HG02885 (cell line): Measurements from ENCODE around the gene IFNA1.
"Not testable (repeated sequence)": the region's sequence is repeated elsewhere in the genome, so short reads cannot be mapped to it uniquely, and the experiment has no call there.

Experiments used
- ATAC-seq: cut with Tn5 transposase; IDR thresholded peaks from one replicate; pipeline ENCODE4 v1.9.1; 2021; ENCODE audit warnings: mild to moderate bottlenecking; ENCODE audit not compliant: unreplicated experiment, poor library complexity

IFNA1 gene

DNA sequence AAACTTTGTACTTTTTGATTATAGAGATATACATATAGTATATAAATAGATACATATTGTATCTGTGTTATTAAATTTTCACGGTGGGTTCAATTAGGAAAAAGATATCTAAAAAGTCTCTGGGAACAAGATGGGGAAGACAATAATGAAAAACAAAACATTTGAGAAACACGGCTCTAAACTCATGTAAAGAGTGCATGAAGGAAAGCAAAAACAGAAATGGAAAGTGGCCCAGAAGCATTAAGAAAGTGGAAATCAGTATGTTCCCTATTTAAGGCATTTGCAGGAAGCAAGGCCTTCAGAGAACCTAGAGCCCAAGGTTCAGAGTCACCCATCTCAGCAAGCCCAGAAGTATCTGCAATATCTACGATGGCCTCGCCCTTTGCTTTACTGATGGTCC lies at the start of gene IFNA1:
Gene IFNA1, plus strand, starts transcription at position 301 of the 400 bp plus-strand sequence. Its CDS starts 69 bp downstream, at position 370.
- ATAC-seq = no peak

DNA sequence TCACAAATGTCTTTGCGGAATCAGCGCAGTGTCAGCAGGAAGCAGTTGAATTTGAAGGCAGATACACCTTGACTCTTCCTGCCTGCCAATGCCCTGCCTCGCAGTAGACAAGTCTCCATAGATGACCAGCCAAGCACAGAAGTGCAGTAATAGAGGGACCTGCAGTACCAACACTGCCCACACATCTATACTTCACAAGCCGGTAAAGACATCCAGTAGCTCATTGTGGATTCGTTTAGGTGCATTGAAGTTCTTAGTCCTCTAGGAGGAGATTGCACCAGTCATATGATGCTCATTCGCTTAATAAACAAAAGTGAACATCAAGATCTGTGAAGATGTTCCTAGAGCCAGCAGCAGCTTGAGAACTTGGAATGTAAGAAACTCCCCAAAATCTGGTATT lies 48.0 kb upstream of the IFNA1 start:
- ATAC-seq = peak; percentile 78

DNA sequence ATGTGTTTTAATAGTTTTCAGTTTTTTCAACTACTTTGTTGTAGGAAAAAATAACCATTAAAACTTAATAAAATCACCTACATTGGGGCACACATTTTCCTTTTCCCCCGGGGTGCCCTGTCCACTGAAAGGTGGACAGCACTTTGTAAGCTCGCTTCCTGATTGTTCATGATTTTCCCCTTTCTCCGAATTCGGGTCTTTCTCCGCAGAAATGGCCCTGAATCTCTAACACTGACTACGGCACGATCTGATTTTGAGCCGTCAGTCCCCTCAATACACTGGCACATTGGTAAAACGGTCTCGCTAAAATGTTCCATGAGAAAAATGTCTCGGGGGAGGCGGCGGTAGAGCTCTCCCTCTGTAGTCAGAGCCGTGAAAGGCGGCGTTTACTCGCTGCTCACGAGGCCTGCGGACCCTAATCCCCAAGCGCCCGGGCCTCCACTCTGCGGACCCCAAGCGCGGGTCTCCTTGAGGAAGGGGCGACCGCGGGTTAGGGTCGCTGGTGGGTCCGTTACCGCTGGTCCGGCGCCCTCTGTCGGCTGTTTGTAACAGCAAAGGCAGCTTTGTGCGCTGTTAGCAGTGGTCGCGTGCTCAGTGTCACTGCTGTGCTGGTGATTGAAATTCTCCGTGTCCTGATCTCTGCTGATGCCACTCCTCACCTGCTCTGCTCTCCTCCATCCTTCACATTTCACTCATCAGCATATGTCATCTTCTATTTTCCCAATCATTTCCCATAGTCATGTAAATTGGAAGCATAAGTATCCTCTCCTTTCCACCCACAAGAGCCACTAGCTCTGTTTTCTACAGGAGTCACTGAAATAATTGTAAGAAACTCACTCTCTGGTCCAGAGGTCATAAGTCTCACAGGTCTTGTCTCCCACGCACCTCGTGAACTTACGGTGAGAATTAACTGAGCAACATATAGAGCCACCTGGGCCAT lies 44.2 kb upstream of the IFNA1 start:
- ATAC-seq = peak; percentile 85

DNA sequence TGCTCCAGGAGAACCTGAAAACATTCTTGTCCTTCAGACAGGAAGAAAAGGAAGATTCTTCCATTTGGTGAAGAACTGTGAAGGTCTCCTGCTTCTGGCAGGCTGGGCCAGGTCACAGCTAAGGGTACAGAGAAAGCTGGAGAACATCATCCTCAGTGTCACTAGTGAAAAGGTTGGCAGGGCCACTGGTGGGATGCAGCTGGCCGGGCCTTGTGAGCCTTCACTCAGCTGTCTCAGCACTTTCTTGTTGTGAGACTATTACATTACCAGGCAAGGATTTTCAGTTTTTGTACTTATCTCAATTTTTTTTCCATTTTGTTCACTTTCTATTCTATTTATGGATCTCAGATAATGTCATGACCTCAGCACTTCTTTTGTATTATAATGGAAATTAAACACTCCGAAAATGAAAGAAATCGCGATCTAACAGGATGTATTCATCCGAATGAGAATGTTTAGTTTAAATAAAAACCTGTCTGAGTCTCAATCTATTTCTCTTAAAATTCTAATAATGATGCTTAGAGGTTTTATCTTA lies 41.2 kb upstream of the IFNA1 start:
- no peak for ATAC-seq

DNA sequence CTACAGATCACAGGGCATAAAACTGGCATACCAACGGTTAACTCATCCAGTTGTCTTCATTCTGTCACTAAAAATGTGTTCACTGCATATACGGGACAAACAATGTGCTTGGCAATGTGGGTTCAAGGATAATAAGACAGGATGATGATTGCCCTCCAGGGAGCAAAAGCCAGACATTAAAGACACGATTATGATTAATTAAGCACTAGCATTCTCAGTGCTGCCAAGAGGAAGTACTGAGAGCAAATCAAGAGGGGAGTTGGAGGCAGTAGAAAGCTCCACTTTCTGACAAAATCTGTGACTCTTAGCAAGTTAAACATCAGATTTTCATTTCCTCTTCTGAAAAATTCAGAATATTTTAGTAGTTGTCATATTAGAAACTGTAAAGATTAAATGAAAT lies 40.3 kb upstream of the IFNA1 start:
- ATAC-seq = no peak

DNA sequence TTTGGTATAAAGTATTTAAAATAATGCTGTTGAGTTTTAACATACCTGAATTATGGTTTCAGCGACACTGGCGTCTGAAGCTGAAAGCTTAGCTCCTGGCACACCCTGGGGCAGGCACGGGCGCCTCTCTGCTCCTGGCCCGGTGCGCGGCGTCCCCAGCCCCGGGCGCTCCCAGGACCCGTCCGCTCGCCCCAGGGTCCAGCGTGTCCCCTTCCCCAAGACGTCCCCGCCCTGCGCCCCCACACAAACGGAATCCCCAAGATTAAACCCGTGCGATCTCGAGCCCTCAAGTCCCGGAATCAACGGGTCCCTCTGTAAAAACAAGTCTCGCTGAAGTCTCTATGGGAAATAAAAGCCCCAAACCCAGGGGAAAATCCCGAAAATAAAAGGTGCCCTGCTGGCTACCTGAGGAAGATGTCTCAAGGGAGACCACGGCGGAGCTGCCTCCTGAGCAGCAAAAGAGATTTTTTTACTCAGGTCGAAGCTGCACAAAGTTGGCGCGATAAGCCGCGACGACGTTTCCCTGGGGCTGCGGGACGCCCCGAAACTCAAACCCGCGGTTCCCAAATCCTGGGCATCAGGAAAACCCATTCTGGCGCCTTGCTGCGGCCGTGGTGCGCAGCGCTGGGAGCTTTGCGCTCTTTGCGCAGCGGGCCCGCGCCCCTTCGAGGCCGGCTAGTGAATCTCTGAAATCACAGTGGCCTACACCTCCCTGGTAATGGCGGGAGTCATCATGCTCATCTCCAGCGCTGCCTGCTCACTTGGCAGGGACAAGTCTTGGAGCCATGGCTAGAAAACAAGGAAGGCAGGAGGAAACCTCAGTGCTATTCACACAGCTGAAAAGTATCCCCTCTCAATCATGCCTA lies 37.6 kb upstream of the IFNA1 start:
- peak; percentile 44 for ATAC-seq

DNA sequence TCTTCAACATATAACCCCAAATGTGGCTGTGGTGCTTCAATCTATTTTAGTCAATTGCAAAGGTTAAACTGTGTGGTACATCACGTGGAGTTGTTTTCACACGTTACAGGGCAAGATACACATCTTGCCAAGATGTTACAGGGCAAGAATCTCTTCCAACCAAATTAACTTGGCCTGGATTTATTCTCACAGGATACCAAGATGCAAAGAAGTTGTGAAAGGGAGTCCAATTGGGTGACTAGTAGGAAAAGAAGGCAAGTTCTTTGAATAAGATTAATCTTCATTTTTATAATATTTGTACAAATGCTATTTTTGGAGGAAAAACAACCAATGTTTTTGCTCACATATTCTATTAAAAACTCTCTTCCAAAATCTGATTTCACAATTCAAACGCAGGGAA lies 36.1 kb upstream of the IFNA1 start:
- ATAC-seq = no peak

DNA sequence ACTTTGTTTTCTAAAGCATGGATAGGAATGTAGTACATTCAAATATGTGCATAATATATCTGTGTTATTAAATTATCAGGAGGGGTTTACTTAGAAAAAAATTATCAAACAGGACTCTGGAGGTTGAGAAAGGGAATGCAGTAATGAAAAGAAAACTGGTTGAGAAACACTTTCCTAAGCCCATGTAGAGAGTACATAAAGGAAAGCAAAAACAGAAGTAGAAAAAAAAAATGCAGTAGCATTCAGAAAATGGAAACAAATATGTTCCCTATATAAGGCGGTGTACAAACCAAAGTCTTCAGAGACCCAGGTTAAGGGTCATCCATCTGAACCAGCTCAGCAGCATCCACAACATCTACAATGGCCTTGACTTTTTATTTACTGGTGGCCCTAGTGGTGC lies 31.4 kb upstream of the IFNA1 start, which contains the start of gene IFNA8:
Gene IFNA8, plus strand, starts transcription at position 301 of the 400 bp plus-strand sequence. Its CDS starts 60 bp downstream, at position 361.
- no peak for ATAC-seq

DNA sequence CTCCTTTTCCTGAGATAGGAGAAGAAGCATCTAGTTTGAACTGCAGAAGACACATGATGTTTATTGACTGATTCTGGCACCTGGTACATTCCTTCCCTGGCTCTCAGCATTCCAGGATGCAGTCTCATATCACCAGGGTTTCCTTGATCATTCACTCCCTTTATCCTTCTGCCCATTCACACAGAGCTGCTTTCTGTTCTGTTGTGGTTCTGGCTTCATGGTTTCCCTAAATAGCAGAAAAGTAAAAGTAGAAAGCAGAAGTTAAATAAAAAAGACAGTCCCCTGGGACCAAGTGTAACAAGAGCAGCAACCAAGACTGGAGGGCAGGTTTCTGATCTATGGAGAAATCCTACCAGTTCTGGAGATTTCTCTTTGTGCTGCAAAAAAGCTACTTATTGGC lies 28.1 kb upstream of the IFNA1 start:
- ATAC-seq = peak; percentile 88

DNA sequence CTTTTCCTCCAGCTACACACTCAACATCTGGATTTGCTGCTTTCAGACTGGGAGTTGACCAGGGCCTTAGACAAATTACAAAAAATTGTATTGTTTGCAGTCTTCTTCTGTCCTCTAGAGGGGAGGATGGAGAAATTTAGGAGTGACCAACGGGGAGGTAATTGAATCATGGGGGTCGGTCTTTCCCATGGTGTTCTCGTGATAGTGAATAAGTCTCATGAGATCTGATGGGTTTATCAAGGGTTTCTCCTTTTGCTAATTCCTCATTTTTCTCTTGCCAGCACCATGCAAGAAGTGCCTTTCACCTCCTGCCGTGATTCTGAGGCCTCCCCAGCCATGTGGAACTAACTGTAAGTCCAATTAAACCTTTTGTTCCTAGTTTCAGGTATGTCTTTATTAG lies 27.1 kb upstream of the IFNA1 start:
- ATAC-seq = no peak

DNA sequence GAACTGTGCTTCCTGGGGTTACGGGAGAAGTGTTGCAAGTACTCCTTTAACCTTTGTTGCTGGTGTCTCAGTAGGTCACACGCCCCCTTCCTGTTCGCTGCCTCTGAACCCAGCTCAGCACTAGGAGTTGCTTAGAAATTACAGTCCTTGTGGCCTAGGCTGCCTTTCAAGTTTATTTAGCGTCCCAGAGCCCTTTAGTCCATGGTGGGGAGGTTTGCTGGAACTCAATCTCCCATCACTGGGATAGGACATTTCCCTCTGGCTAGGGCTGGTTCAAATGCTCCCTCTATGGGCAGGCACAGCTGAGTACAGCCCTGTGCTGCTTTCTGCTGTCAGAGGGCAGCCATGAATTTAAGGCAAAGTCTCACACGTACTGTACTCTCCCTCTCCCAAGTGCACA lies 26.6 kb upstream of the IFNA1 start:
- ATAC-seq = peak; percentile 62

DNA sequence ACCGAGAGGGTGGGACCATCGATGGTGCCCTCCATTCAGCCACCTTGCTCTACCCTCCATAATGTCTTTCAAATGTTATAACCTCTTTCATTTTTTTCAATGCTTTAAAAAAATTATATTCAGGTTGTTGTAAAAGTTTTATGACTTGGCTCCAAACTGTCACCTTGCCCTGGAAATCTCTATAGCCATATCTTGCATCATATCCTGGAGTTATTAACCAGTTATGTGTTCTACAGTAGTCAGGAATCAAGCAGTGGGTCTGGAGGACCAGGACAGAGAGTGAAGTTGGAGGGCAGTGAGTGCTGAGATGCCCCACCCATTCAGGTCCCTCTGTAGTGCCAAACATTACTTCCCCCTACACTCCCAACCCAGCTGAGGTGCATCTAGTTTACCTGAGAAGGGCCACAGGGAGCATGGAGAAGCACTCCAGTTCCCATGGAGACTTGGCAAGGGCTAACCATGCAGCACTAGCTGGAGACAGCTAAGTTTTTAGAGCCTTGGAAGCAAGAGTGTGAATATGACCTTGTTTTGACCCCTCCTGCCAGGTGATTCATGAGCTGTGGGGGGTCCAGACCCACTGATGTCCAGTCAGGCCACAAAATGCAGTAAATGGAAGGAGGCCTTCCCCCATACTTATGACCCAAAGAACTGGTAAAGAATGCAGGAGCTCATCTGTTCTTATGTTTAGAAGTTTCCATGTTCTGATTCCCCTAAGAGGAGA lies 25.9 kb upstream of the IFNA1 start:
- no peak for ATAC-seq

DNA sequence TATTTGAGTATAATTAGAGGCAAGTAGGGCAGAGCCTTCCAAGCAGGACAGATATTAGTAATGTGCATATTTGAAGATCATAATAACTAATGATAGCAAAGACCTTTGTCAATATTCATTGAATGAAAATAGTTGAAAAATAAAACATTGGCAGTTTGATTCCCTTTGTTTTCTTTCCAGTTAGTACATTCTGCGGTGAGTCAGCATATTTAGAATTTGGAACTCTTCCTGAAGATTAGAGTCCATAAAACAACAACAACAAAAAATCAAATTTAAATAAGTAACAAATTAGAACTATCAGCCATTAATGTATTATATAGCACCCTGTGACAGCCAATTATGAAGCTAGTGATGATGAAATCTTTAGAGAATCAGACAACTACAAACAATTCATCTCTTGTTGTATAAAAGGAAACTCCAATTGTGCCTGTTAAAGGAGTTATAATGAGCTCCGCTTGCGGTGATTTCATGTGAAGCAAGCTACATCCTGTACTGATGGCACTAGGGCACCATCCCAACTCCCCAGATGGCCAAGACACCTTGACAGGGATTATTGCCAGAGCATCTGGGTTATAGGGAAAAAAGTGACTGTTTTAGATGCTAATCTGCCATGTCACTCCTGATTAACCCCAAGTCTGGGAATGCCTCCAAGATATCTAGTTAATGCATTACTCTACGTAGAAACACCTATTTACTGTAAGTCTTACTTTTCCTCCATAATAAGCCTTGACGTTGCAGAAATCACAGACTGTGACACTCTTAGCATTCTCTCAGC lies 24.6 kb upstream of the IFNA1 start:
- ATAC-seq = no peak

DNA sequence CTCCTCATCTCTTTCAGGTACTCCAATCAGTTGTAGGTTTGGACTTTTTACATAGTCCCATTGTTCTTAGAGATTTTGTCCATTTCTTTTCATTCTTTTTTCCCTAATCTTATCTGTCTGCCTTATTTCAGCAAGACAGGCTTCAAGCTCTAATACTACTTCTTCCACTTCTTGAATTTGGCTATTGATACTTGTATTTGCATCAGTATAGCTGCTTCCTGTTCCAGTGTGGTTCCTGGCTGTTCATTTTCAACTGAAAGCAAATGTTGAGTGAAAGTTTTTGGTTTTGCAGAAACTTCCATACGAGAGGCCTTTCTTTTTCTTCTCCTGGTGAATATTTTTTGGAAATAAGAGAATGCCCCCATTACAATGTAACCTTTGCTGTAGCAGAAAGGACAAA lies 12.0 kb upstream of the IFNA1 start:
- peak; percentile 64 for ATAC-seq

DNA sequence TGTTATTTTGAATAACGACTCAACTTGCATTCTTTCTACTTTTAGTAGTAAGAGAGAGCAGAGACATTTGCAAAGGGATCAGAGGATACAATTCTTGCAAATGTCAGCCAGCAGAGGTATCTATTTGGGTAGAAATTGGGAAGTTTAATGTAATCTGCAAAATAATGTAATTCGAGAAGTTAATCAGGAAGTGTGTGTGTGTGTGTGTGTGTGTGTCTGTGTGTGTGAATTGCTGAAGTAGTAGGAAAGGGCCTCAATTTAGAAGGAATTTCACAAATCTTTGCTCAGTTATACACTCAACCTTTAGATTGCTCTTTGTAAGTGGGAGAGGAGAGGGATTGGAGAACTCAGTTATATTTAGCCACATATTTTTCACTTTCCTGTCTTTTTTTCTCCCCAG lies 11.0 kb upstream of the IFNA1 start:
- no peak for ATAC-seq

DNA sequence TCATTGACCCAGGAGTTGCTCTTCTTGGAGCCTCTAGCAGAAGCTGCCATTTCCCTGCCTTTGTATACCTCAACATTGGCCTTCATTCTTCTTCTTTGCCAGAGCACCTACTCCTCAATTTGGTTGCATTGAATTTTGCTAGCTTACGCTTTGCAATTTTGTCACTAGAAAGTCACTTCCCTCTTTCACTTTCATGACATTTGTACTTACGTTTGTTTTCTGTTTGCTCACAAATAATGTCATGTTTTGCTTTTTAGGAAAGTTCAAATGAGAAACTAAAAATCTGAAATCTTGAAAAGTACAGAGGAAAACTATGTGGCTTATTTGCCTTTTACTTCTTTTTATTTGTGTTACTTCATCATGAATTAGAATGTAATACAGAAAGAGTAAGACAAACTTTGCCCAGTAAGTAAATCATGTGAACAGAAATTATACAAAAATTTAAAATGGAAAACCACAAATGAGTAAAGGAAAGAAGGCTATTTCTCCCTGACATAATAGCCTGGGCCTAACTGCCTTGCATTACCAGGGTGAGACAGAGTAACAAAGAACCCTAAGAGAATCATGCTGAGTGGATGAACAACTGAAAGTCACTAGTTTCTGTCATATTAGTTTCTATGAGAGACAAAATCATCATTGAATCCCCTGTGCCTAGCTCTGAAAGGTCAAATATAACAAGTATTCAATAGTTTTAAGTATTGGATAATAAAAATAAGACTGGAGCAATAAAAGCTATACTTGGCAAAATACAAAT lies 7.4 kb upstream of the IFNA1 start:
- ATAC-seq = peak; percentile 72

DNA sequence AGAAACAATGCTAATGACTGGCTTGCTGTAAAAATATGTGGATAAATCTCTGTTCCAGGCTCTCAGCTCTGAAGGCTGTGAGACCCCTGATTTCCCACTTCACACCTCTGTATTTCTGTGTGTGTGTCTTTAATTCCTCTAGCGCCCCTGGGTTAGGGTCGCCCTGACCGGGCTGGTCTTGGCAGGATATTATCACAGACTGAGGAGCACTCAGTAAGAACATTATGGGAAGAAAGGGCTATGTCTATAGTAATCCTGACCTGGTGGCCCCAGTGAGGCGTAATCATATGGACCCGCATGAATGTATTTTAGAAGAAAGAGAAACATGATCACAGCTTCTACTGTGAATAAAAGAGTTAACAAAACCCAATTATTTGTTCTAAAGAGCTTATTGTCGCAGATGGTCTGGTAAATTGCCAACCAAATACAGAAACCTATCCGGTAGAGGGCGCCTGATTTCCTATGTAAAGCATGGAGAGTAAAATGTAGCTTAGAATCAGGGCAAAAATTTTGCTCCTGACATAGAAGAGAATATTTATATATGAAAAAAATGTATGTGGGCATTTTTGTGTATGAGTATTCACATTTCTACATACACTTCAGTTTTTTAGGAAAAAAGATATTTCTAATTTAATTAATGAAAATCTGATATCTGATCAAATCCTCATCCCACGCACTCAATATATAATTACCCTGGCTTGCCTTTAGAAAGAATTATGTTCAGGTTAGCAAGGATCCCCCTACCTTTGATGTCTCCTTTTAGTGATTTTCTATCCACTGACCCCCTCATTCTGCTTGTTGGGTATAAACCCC lies 5.8 kb upstream of the IFNA1 start:
- ATAC-seq = peak; percentile 48

DNA sequence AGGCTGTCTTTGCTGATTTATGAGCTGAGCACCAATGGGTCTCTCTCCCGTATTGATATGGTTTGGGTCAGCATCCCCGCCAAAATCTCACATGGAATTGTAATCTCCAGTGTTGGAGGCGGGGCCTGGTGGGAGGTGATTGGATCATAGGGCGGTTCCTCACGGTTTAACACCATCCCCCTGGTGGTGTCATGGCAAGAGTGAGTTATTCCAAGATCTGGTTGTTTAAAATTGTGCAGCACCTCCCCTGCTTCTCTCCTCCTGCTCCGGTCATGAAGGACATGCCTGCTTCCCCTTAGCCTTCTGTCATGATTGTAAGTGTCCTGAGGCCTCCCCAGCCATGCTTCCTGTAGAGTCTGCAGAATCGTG lies 5.2 kb upstream of the IFNA1 start:
- ATAC-seq = not testable (repeated sequence)
